MM.1S (cell line): ENCODE results near the gene HM13.

Experiments
- DNase-seq: peaks from one replicate; pipeline ENCODE4 v3.0.0-alpha.2; 2015
- H2AFZ ChIP-seq: fragments of 300-600 bp; sonication (generic); 2 replicates; pipeline ENCODE4 v1.6.0; 2016; ENCODE audit warnings: antibody characterized with exemption, low read length
- H3F3A ChIP-seq: fragments of 300-600 bp; sonication (generic); 2 replicates; pipeline ENCODE4 v1.6.1; 2016; ENCODE audit warnings: mild to moderate bottlenecking, antibody characterized with exemption, low read length, moderate library complexity, mixed read lengths; ENCODE audit not compliant: insufficient read depth
- H3K27ac ChIP-seq: fragments of 300-600 bp; sonication (generic); 2 replicates; pipeline ENCODE4 v1.5.1; 2016; ENCODE audit warnings: mild to moderate bottlenecking, low read length
- H3K27me3 ChIP-seq: fragments of 300-600 bp; sonication (generic); replicated peaks from 2 replicates; pipeline ENCODE4 v1.6.0; 2016; ENCODE audit warnings: low read length; ENCODE audit not compliant: insufficient read depth
- H3K36me3 ChIP-seq: fragments of 300-600 bp; sonication (generic); replicated peaks from 2 replicates; pipeline ENCODE4 v1.6.1; 2016; ENCODE audit warnings: mild to moderate bottlenecking, low read length, mixed read lengths; ENCODE audit not compliant: insufficient read depth
- H3K4me1 ChIP-seq: fragments of 300-600 bp; sonication (generic); 2 replicates; pipeline ENCODE4 v1.6.1; 2016; ENCODE audit warnings: low read length, mixed read lengths
- H3K4me2 ChIP-seq: fragments of 300-600 bp; sonication (generic); 2 replicates; pipeline ENCODE4 v1.6.0; 2016; ENCODE audit warnings: low read depth, low read length
- H3K4me3 ChIP-seq: fragments of 300-600 bp; sonication (generic); 2 replicates; pipeline ENCODE4 v1.5.1; 2016; ENCODE audit warnings: low read length, mixed read lengths
- H3K79me2 ChIP-seq: fragments of 300-600 bp; sonication (generic); 2 replicates; pipeline ENCODE4 v1.6.1; 2016; ENCODE audit warnings: mixed run types, low read length, mixed read lengths
- H3K9ac ChIP-seq: fragments of 300-600 bp; sonication (generic); 2 replicates; pipeline ENCODE4 v1.6.1; 2016; ENCODE audit warnings: low read length, mixed read lengths
- H3K9me2 ChIP-seq: fragments of 300-600 bp; sonication (generic); replicated peaks from 2 replicates; pipeline ENCODE4 v1.6.1; 2016; ENCODE audit warnings: mild to moderate bottlenecking, low read length, mixed read lengths; ENCODE audit not compliant: insufficient read depth
- H3K9me3 ChIP-seq: fragments of 300-600 bp; sonication (generic); replicated peaks from 2 replicates; pipeline ENCODE4 v1.6.1; 2016; ENCODE audit warnings: mild to moderate bottlenecking, low read length, mixed read lengths; ENCODE audit not compliant: insufficient read depth
- H4K20me1 ChIP-seq: fragments of 300-600 bp; sonication (generic); 2 replicates; pipeline ENCODE4 v1.6.1; 2016; ENCODE audit warnings: mild to moderate bottlenecking, low read length, moderate library complexity, mixed read lengths; ENCODE audit not compliant: insufficient read depth
- CTCF ChIP-seq: fragments of 300-600 bp; sonication (generic); IDR thresholded peaks from 2 replicates; pipeline ENCODE4 v1.5.1; 2016; ENCODE audit warnings: antibody characterized with exemption, low read length, mixed read lengths
- EZH2 ChIP-seq: fragments of 300-600 bp; sonication (generic); optimal IDR thresholded peaks from 2 replicates; pipeline ENCODE3; 2017; ENCODE audit warnings: low read depth, mild to moderate bottlenecking, antibody characterized with exemption, low read length, mixed read lengths
- EZH2phosphoT487 ChIP-seq: fragments of 300-600 bp; sonication (generic); IDR thresholded peaks from 2 replicates; pipeline ENCODE4 v1.6.1; 2018; ENCODE audit warnings: antibody characterized with exemption, low read length

The HM13 gene

DNA sequence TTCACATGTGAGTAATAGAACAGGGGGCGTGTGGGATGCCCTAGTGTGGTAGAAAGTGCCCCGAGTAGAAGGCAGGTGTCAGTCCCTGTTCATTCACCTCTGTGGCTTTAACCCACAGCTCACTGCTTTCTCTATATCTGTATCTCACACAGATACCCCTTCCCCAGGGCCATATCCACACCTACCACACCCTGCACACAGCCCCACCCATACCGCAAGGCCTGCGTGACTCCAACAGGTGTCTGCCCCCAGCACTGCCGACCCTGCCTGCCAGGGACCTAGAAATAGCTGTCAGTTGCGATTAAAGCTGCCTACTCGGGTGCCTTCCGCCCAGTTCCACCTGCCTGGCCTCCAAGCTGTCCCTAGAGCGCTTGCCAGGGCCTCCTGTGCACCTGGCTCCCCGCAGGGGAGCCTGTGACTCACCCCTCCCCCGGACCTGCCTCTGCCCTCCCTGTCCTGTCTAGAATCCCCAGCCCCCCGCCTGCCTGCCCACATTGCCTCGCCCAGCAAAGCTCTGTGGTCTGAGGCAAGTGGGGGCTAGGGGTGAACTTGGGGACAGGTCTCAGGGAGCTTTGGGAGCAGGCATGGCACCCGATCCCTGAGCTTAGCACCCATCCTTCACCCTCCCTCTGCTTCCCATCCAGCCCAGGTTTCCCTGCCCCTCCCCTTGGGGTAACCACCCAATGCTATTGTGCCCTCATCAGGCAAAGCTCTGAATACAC, 52.6 kb downstream of the HM13 start:
- Histone ChIP-seq H3K4me2 (peak overlapping the region; percentile 48; the same call in 1 of the 2 replicates), H3K79me2 (peaks cover 10% of the 10 kb centered on the region; the same call in 1 of the 2 replicates), H3K9me3 (no peaks in the 10 kb centered on the region), H3K4me3 (no peak overlapping the region), H3K4me1 (peaks cover 59% of the 10 kb centered on the region), H3K9me2 (no peaks in the 10 kb centered on the region), H3K27me3 (no peaks in the 10 kb centered on the region), H2AFZ (no peak overlapping the region), H3K9ac (peak overlapping the region; percentile 24; the same call in 1 of the 2 replicates), H3F3A (peaks cover 63% of the 10 kb centered on the region), H4K20me1 (no peaks in the 10 kb centered on the region), H3K27ac (peak overlapping the region; percentile 71), H3K36me3 (no peaks in the 10 kb centered on the region; the same call in 1 of the 2 replicates)
- TF ChIP-seq CTCF, result peak; percentile 14; the same call in 1 of the 2 replicates
- TF ChIP-seq EZH2phosphoT487, result no peak
- DNase-seq, result peak; percentile 87

- H3K4me3 ChIP-seq, result no peak overlapping the region
- H3K27me3 ChIP-seq, result no peaks in the 10 kb centered on the region
- peak overlapping the region; percentile 71; the same call in 1 of the 2 replicates for H3K27ac ChIP-seq
- H3K9ac ChIP-seq, result peak overlapping the region; percentile 24; the same call in 1 of the 2 replicates
- TF ChIP-seq EZH2 (no peak), EZH2phosphoT487 (no peak), CTCF (no peak)
- no peak overlapping the region for H2AFZ ChIP-seq
- peaks cover 10% of the 10 kb centered on the region; the same call in 1 of the 2 replicates for H3K79me2 ChIP-seq
- H3K9me3 ChIP-seq, result no peaks in the 10 kb centered on the region
- no peaks in the 10 kb centered on the region for H3K9me2 ChIP-seq
- H3F3A ChIP-seq, result peaks cover 66% of the 10 kb centered on the region
- H4K20me1 ChIP-seq, result no peaks in the 10 kb centered on the region
- peak overlapping the region; percentile 48; the same call in 1 of the 2 replicates for H3K4me2 ChIP-seq
- DNase-seq, result no peak
- no peaks in the 10 kb centered on the region; the same call in 1 of the 2 replicates for H3K36me3 ChIP-seq
- H3K4me1 ChIP-seq, result peaks cover 56% of the 10 kb centered on the region
Observed at GRCh38 chr20:31567380-31567720, 53.1 kb downstream of the HM13 start.

- Histone ChIP-seq H3K9me2 (no peaks in the 10 kb centered on the region), H3K4me2 (no peak overlapping the region), H3K27ac (peak overlapping the region; percentile 71; the same call in 1 of the 2 replicates), H3K27me3 (no peaks in the 10 kb centered on the region), H4K20me1 (no peaks in the 10 kb centered on the region), H3K9me3 (no peaks in the 10 kb centered on the region), H3K36me3 (no peaks in the 10 kb centered on the region; the same call in 1 of the 2 replicates), H3F3A (peaks cover 65% of the 10 kb centered on the region), H3K9ac (no peak overlapping the region), H3K79me2 (peaks cover 6% of the 10 kb centered on the region; the same call in 1 of the 2 replicates), H3K4me1 (peaks cover 49% of the 10 kb centered on the region), H3K4me3 (no peak overlapping the region), H2AFZ (no peak overlapping the region)
- TF ChIP-seq EZH2phosphoT487, result no peak
- TF ChIP-seq EZH2, result no peak
- TF ChIP-seq CTCF, result no peak
- DNase-seq, result no peak
Observed at GRCh38 chr20:31568041-31568731, 53.9 kb downstream of the HM13 start.
